Brain microvascular endothelial cell (primary cell): Measurements from ENCODE around the gene PRR14.

Source experiments
- DNase-seq: peaks from one replicate; pipeline ENCODE4 v3.0.0-alpha.2; 2020
- H3K27ac ChIP-seq: fragments of 250-450 bp; sonication (Bioruptor Pico); 2 replicates; pipeline ENCODE4 v1.5.1; 2020; ENCODE audit warnings: mild to moderate bottlenecking, moderate library complexity
- H3K27me3 ChIP-seq: fragments of 250-450 bp; sonication (Bioruptor Pico); replicated peaks from 2 replicates; pipeline ENCODE4 v1.5.1; 2020; ENCODE audit warnings: mild to moderate bottlenecking
- H3K36me3 ChIP-seq: fragments of 250-450 bp; sonication (Bioruptor Pico); replicated peaks from 2 replicates; pipeline ENCODE4 v1.5.1; 2020; ENCODE audit warnings: mild to moderate bottlenecking
- H3K4me3 ChIP-seq: 2 replicates; pipeline ENCODE4 v1.5.1; 2011; ENCODE audit warnings: low read depth, mild to moderate bottlenecking, control low read depth, low read length, moderate library complexity
- in situ Hi-C: cut with HindIII; loops from 2 replicates; pipeline ENCODE4 v1.10.0; 2017; ENCODE audit warnings: low sequenced_read_pairs, low pct_ligation_motif_present
- TF ChIP-seq, protein P1 (sequence below): IDR thresholded peaks from 2 replicates; pipeline ENCODE4 v1.5.1; 2011; ENCODE audit warnings: low read depth, mild to moderate bottlenecking, moderate library complexity, low read length, control low read depth, inconsistent platforms; ENCODE audit errors: missing control alignments

PRR14 gene

DNA sequence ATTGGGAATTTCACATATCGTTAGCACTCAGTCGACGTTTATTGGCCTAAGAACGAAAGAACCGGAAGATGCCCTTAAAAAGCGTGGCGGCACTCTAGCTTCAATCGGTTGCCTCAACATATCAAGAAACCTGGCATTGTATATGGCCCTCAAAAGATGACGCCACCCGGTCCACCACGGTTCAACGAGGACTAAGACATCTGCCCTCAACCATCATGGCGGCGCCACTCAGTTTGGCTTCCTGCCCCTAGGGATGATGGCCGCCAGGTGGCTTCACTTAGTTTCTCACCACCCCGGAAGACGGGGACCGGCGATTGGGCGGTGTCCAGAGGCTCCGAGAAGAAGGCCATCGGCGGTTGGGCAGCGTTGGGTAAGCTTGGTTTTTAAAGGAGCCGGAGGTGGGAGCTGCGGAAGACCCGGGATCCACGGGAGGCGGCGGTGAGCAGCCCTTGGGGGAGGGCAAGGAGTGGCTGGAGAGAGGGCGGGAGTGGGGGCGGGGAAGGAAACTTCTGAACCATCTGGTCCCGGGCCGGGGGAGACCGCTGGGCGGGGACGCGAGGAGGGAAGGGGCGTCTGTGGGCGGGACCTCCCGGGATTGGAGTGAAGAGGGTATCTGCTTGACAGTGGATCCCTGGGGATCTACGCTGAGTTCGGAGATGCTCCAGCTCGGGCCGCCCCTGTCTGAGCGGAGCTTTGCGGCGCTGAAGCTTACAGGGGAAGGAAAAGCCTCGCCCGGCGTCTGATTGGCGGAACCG, at the start of gene PRR14:
Gene PRR14, plus strand, starts transcription at position 592 of the 755 bp plus-strand sequence. CDS start 686 bp downstream, outside the sequence.
- peak; percentile 99 for DNase-seq
- Histone ChIP-seq H3K36me3 (peaks cover 17% of the 10 kb centered on the region), H3K27ac (peak within 1 kb of the TSS; percentile 46), H3K27me3 (no peaks in the 10 kb centered on the region), H3K4me3 (peak within 1 kb of the TSS; percentile 84)
- in situ Hi-C loops: no loop called here
- TF ChIP-seq, protein P1, sequence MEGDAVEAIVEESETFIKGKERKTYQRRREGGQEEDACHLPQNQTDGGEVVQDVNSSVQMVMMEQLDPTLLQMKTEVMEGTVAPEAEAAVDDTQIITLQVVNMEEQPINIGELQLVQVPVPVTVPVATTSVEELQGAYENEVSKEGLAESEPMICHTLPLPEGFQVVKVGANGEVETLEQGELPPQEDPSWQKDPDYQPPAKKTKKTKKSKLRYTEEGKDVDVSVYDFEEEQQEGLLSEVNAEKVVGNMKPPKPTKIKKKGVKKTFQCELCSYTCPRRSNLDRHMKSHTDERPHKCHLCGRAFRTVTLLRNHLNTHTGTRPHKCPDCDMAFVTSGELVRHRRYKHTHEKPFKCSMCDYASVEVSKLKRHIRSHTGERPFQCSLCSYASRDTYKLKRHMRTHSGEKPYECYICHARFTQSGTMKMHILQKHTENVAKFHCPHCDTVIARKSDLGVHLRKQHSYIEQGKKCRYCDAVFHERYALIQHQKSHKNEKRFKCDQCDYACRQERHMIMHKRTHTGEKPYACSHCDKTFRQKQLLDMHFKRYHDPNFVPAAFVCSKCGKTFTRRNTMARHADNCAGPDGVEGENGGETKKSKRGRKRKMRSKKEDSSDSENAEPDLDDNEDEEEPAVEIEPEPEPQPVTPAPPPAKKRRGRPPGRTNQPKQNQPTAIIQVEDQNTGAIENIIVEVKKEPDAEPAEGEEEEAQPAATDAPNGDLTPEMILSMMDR: peak; percentile 41

DNA sequence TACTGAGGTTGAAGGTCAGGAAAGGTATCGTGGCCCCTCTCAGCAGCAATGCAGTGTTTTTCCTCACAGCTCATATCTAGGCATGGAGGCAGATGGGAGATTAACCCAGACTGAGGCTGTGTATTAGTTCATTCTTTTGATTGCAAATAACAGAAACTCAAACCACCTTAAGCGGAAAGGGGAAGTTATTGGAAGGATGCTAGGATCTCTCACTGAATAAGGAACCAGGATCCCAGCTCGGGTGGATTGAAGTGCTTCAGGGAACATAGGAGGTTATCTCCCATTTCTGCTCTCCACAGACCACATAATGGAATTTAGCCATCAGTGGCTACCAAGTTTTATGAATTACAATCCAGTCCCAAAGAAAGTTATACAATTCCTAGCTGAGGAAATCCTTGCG, 48.8 kb upstream of the PRR14 start:
- Histone ChIP-seq H3K4me3 (no peak overlapping the region), H3K36me3 (peaks cover 19% of the 10 kb centered on the region), H3K27me3 (no peaks in the 10 kb centered on the region), H3K27ac (no peak overlapping the region)
- no peak for DNase-seq
- in situ Hi-C loops: loop anchor here (25.0 kb wide), 1 partner anchor 165 kb away; the partner anchor contains the start of genes DCTPP1 and SEPHS2
- TF ChIP-seq, protein P1: no peak

DNA sequence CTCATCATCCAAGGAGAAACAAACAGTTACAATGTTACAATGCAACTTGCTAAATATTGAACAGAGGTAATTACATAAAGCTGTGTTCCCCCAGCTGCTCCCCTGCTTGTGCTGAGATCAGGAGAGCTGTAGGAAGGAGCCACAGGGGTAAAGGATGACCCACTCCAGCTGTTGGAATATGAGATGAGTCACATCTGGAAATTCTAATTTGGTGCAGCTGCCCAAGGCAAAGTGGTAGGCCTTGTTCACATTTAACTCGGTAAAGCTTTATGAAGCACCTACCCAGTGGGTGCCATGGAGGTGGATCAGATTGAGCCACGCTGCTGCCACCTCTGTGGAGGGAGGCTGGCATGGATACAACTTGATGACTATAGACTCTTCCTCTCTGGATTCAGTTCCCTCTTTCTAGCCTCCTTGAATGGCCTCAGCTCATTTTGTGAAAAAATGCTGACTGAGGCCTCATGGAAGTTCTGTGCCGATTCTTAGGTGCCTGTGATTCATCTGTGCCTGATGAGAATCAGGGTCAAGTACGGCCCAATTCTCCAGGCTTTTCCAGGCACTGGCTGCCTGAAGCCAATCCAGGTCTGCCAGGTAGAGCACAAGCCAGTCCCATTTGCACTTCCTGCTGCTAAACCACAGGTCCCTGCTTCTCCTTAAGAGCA, 48.0 kb upstream of the PRR14 start:
- Histone ChIP-seq H3K36me3 (peaks cover 19% of the 10 kb centered on the region), H3K4me3 (no peak overlapping the region), H3K27ac (no peak overlapping the region), H3K27me3 (no peaks in the 10 kb centered on the region)
- in situ Hi-C loops: loop anchor here (25.0 kb wide), 1 partner anchor 165 kb away; the partner anchor contains the start of genes DCTPP1 and SEPHS2
- DNase-seq: no peak
- TF ChIP-seq, protein P1: no peak

DNA sequence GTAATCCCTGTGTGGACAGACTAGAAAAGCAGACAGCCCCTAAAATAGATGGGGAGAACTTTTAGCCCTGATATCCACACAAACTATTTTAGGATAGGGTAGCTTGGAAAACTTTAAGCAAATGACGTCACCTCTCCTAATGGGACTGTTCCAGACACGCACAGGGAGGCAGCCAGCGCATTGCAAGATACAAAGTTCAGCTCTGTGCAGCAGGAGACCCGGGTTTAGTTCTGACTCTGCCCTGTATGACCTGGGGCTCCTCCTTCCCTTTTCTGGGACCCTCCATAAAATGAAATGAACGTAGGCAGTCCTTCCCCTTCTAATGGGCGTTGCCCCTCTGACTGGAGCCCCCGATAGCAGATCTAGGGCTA, 46.8 kb upstream of the PRR14 start:
- TF ChIP-seq, protein P1: no peak
- Histone ChIP-seq H3K4me3 (no peak overlapping the region), H3K36me3 (peaks cover 19% of the 10 kb centered on the region), H3K27ac (no peak overlapping the region), H3K27me3 (no peaks in the 10 kb centered on the region)
- in situ Hi-C loops: loop anchor here (25.0 kb wide), 1 partner anchor 167 kb away; the partner anchor contains the start of genes DCTPP1 and SEPHS2
- DNase-seq: no peak

DNA sequence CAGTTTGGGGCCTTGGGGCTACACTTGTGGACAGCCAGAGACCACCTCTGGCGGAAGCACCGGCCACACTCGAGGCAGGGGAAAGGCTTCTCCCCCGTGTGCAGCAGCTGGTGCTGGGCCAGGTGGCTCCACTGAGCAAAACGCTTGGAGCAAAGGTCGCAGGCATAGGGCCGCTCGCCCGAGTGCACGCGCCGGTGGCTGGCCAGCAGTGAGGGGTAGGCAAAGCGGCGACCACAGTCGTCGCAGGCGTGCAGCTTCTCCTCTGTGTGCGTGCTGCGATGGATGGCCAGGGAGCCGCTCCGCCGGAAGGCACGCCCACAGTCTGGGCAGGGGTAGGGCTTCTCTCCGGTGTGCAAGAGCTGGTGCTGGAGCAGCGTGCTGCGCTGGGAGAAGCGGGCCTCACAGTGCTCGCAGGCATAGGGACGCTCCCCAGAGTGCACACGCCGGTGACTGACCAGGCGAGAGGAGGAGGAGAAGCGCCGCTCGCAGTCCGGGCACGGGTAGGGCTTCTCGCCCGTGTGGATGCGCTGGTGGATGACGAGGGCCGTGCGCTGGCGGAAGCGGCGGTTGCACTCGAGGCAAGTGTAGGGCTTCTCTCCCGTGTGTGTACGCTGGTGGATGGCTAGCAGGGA, 46.3 kb upstream of the PRR14 start:
- DNase-seq: no peak
- peaks cover 19% of the 10 kb centered on the region for H3K36me3 ChIP-seq
- TF ChIP-seq, protein P1: no peak
- in situ Hi-C loops: loop anchor here (25.0 kb wide), 1 partner anchor 167 kb away; the partner anchor contains the start of genes DCTPP1 and SEPHS2
- H3K4me3 ChIP-seq: no peak overlapping the region
- no peak overlapping the region for H3K27ac ChIP-seq
- H3K27me3 ChIP-seq: no peaks in the 10 kb centered on the region
